SK-N-DZ (cell line): ENCODE measurements around the gene FBXO21.

ENCODE experiments used
- DNase-seq: peaks from one replicate; pipeline ENCODE4 v3.0.0-alpha.2; 2015; ENCODE audit warnings: low spot score

FBXO21 gene

DNA sequence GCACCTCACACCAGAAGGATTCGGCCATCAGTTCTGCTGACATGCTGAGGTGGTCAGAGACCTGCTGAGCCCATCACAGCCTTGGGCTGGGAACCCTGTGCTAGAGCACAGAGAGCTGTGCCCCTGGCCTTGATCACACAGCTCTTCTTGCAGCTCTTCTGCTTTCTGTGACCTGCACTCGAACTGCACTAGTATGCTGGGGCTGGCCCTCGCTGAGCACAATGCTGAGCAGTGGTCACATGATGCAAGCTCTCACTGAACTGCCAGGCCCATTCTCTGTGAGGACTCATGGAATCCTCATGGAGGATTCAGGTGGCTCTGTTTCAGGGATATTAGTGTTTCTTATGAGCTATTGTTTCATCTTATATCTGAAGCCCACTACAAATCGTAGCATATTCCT, 22.5 kb downstream of the FBXO21 start:
- no peak for DNase-seq

DNA sequence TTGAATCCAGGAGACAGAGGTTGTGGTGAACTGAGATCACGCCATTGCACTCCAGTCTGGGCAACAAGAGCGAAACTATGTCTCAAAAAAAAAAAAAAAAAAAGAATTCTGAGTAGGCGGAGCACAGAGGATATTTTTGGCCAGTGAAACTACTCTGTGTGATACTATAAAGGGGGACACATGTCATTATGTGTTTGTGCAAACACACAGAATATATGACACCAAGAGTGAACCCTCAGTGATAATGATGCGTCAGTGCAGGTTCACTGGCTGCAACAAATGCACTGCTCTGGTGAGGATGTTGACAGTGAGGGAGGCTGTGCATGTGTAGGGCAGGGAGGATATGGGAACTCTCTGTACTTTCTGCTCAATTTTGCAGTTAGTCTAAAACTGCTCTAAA, 24.2 kb downstream of the FBXO21 start:
- no peak for DNase-seq

GRCh38 chr12:117165342-117165741, 24.9 kb downstream of the FBXO21 start:
- DNase-seq = no peak

GRCh38 chr12:117162633-117163032, 27.6 kb downstream of the FBXO21 start:
- DNase-seq = no peak

GRCh38 chr12:117162167-117162539, 28.1 kb downstream of the FBXO21 start:
- no peak for DNase-seq

- no peak for DNase-seq
Measured at GRCh38 chr12:117161460-117162166, 28.7 kb downstream of the FBXO21 start.

DNA sequence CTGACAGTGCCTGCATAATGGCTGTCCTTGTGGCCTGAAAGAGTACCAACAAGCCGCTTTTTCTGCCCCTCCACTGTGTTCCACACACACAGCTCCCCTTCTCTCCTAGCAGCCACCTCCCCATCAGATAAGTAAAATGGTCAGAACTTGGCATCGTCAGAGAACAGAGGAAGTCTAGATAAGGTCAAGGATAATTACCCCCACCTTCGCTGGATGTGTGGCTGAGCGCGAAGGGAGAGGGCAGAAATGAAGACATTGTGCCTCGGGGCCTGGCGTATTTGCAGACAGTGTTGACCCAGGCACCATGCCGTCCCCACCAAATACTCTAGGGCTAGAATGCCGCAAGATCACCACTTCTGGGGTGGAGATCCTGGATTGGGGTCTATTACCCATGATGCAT, 30.6 kb downstream of the FBXO21 start:
- DNase-seq = no peak

DNA sequence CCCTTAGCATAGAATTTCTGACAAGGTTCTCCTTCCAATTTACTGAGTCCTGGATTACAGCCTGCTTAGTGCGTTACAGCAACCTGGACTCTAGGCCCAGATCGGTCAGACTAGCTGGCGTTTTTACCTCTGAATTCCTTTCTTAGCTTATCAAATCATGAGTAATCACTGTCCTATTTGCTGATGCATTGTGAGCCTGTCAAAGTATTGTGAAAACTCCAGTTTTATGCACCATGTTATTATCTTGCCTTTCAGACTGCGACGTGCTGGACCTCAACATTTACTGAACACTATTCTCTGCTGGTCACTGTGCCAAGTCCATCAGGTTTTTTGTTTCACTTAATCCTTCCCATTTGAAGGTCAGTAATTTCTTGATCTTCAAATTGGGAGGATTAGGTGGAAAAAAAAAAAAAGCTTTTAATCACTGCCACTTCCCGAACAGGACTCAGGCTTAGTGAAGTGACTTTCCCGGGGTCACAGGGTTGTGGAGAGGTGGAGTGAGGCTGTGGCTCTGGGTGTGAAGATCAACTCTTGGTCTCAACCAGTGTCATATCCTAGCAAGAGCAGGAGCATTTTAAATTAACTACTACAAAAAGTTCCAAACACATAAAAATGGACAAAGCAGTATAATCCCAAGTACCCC, 31.2 kb downstream of the FBXO21 start:
- DNase-seq = no peak

DNA sequence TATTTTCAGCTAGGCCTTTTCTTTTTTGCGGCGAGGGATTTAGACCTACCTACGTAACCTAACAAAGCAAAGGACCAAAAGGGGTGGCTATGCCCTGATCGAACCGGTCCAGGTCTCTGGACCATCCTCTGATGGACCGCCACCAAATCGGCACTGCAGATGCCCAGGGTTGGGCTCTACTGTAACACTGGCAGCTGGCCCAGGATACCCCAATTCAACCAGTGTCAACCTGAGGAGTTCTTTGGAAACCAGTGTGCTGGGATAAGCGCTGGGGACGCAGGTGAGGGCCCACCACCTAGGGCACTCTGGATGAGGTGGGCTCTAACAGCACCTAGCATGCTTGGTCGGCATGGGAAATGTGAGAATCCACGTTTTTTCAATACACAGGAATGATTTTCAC, 32.2 kb downstream of the FBXO21 start:
- DNase-seq = no peak

GRCh38 chr12:117155278-117156060, 34.8 kb downstream of the FBXO21 start:
- peak; percentile 88 for DNase-seq

DNA sequence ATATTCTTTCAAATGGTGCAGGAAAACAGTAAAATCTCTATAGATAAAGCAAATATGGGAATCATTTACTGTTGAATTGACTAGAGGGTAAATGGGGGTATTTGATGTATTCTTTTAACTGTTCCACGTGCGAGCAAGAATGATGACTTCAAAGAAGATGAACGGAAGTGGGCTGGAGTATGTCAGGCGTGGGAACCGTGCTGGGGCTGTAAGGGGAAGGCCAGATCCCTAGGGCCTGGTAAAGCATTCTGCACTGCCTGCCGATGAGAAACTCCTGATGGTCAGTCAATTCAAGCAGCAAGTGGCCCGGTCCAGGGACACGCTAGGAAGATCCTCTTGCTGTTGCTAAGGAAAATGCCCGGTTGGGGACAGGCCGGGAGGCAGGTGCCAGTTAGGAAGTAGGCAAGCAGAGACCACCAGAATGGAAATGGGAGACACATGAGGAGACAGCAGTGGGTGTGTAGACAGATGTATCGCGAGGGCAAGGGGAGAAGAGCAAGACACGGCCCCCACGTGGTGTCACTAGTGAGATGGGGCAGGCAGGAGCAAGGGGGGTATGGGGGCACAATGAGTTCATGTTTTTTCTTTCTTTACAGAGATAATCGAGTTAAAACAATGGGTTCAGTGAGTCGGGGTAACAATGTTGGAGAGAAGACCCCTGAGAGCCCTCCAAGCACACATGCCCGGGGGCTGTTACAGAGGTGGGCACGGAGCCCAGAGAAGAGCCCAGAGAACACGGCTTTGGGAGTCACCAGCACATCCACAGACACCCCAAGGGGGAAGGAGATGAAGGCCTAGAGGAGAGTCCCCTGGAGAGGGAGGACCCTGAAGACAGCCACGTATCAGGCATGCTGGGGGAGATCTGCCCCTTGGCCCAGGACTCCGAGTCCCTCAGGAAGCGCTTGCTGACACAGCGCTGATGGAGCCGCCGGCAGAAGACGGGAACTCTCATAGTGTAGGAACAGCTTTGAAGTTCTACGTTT, 37.2 kb downstream of the FBXO21 start:
- DNase-seq = no peak

DNA sequence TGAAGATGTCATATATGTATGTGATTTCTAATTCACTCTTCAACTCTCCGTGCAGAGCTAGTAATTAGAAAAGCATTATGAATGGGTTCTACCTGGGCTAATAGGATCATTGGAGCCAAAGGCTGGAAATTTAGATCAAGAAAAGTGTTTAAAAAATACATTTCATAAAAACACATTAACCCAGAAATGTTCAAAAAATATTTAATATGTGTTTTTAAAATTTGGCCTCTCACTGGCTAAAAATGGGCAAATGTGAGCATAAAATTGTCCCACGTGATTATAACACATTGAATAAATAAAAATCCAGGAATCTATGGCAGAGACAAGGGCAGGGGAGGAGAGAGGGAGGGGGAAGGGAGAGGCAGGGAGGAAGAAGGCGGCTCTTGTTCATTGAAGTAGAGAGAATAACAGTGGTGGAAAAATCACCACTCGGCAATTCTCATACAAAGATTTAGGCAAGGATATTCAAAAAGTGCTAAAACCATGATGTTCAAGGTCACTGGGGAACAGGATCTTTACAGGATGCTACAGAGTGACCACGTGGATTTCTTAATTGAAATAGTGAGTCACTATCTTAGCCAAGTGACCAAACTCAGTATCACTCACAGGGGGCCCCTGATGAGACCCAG, 38.8 kb downstream of the FBXO21 start:
- no peak for DNase-seq

- DNase-seq = no peak
Measured at GRCh38 chr12:117149431-117149830, 40.8 kb downstream of the FBXO21 start.

DNA sequence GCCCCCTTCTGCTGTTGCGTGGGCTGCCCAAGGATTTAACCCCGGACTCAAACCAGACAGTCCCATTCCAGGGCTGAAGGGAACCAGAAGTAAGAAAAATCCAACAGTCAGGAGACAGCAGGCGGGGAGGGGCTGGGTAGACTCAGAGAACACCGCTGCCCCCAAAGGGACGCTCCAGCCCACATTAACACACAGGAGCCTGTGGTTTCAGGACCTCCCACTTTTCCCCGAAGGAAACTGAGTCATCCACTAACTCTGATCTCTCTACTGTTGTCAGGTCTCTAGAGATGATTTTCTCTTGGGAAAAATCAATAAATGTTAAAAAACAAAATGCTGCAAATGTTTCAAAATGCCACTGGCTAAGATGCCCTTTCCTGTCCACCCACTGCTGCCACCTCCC, 41.6 kb downstream of the FBXO21 start:
- DNase-seq = no peak

DNA sequence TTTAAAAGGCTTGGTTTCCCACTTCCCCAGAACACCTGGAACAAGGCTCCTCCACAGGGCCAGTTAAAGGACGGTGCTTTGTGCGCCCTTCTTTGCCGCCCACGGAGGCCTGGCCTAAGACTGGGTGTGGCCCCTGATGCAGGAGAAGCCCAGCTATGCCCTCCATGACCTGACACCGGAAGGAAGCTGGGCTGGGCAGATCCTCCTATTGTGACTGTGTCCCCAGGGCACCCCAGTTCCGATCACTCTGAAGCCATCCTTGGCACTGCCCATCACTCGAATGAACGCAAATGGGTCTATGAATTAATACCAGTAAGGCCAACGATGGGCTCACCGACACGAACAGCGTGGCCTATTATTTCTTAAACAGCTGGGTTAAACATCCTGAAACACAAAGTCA, 42.6 kb downstream of the FBXO21 start:
- no peak for DNase-seq

GRCh38 chr12:117145597-117146154, 44.6 kb downstream of the FBXO21 start:
- DNase-seq = no peak

DNA sequence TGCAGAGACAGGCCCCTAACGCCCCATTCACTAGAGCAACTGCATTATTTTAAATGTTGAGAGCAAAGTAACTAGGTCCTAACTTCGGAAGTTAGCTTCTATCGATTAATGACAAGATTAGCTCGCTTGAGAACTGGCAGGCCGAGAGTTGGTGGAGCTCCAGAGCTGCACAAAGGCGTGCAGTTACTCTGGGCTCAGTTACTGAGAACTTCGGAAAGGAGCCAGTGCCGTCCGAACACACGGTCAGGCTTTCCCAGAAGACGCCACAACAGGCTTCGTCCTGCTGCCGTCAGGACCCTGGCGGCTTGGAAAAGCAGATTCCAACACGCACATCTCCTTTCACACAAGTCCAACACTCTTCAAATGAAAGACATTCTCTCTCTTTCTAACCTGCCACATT, 45.7 kb downstream of the FBXO21 start:
- no peak for DNase-seq

- peak; percentile 76 for DNase-seq
Measured at GRCh38 chr12:117143008-117143532, 47.2 kb downstream of the FBXO21 start.

- DNase-seq = no peak
Measured at GRCh38 chr12:117142094-117142493, 48.2 kb downstream of the FBXO21 start.

GRCh38 chr12:117141097-117141898, 49.0 kb downstream of the FBXO21 start:
- no peak for DNase-seq
